Kidney glomerular epithelial cell (primary cell): ENCODE results near the gene TEAD4.

Experiments used
- DNase-seq: peaks from one replicate; lab custom pipeline; 2025; lab: John Stamatoyannopoulos, UW

Gene TEAD4

DNA sequence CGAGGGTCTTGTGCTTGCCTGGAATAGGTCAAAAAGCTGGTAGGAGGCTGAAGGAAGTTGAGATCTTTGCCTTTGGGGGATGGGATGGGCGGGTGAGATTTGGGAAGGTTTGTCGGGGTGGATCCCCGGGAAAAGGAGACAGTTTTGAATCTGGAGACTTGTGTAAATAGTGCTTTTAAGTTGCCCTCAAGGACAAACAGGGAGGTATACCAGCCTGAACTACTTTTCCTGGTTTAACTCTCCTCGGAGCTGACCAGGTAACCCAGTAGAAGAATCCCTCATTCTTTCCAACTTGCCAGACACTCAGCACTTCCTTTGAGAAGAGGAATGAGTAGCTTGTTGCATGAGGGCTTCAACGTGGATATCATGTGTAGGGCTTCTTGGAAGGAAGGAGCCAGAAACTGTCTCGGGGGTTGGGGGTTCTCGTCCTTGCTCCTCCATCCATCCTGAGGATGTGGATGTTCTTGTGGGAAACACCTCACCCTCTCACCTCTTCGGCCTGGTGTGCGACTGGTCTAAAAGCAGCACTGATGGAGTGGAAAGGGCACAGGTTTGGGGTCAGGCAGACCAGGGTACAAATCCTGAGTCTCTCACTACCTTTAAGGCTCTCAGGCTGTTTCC is 1.9 kb downstream of the TEAD4 start:
- DNase-seq, result no peak

GRCh38 chr12:2961705-2962104 is 2.5 kb downstream of the TEAD4 start:
- DNase-seq, result no peak

DNA sequence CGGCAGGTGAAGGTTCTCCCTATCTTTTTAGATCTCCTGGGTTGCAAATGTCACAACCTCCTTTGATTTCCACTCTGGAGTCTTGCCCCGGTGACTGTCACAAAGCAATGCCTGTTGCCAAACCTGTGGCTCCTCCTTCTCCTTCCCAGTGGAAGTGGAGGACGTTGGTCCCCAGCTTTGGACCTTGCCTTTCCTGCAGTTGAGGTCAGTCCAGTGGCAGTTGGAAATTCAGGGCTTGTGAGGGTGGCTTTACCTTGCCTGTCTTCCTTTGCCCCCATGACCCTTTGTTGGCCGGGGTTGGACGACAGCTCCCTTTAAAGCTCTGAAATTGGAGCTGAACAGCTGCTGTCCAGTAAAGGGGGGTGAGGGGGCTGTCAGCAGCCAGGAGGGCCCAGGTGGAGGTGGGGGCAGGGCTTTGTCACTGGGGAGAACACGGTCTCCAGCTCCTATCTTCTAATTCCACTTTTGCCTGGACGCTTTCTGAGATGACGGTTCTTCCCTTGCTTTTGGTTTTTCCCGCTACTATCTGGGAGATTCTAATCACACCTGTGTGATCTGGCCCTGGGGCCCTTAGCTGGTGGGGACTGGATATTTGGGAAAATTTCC is 4.1 kb downstream of the TEAD4 start:
- no peak for DNase-seq

DNA sequence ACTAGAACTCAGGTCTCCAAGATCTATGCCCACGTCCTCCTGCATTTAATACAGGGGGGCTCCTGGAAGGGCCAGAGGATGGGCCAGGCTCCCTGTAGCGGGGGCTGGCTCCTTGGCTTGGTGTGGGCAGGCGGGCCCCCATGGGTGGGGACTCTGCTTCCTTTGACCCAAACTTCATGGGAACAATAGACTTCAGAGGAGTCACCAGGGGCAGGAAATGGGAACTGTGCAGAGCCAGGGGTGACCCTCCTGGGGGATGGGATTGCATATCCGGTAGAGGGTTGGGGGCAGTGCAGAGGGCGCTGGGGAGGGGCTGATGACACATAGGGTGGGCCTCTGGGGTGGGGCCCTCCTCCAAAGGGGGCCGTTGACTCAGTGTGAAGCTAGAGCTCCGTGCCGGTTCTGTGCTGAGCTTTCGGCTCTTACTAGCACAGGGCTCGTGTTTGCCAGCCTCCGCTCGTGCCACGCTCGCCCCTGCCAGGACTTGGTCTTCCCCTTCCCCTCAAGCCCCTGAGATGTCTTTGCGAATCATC is 4.6 kb downstream of the TEAD4 start:
- no peak for DNase-seq

GRCh38 chr12:2967651-2968050 is 8.5 kb downstream of the TEAD4 start:
- DNase-seq, result no peak

- DNase-seq, result no peak
These were observed 11.5 kb downstream of the TEAD4 start for GRCh38 chr12:2970744-2971143.

DNA sequence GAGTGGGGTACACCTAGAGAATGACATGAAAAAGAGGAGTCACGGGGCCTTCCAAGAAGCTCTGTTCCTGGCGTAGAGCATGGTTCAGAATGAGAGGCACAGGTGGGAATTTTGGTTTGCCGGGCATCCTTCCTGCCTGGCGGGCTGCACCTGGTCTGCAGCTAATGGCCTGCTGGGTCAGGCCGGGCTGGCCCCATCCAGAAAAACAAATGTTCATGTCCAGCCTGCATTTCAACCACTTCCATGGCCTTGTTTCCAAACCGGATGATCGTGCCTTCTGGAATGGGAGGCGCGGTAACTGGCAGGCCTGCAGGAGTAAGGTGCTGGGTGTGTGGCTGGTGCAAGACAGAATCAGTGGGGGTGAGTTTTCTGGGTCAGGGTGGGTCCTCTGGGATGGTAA is 14.4 kb downstream of the TEAD4 start:
- no peak for DNase-seq

DNA sequence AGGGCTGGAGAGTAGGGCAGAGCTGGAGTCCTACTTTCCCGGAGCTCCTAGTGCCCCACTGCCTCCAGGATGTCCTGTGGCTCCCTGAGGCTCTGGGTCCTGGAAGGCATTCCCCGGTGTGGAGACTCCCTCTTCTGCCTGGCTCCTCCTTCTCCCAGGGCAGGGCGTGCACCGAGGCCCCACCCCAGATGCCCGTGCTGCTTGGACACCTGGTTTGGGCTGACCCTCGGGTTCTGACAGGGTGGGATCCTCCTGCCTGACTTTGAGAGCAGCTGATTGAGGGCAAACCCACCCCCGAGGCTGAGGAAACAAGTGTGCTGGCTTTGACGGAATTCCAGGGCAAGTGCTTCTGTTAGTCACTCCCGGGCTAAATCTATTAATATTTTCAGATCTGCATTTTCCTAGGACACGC is 15.4 kb downstream of the TEAD4 start:
- DNase-seq, result no peak

- DNase-seq, result no peak
These were observed 17.4 kb downstream of the TEAD4 start for GRCh38 chr12:2976581-2976996.

DNA sequence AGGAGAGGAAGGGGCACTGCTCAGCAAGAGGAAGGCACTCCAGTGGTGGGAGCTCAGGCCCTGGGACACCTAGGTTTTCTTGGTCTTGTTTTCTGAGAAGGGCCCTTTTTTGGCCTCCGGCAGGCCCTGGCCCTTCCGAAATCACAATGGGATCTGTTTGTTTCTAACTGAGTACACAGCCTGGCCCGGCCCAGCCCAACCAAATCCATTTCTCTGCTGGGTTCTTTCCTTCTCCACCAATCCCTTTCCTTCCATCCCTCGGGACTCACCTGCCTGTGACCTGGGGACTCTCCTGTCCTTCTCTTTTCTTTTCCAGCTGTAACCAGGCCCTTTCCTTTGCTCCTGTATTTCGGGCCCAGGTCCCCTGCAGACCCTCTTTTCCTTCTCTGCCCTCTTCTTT is 18.6 kb downstream of the TEAD4 start:
- no peak for DNase-seq

- DNase-seq, result no peak
These were observed 20.6 kb downstream of the TEAD4 start for GRCh38 chr12:2979806-2980205.

DNA sequence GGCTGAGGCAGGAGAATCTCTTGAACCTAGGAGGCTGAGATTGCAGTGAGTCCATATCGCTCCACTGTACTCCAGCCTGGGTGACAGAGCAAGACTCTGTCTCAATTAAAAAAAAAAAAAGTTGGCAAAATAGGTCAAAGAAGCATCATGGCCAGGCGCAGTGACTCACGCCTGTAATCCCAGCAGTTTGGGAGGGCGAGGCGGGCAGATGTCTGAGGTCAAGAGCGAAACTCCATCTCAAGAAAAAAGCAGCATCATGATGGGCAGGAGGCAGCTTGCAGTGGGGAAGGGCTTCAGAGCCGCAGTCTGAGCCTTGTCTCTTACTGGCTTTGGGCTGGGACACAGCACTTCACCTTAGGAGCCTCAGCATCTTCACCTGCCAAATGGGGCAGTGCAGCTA is 21.4 kb downstream of the TEAD4 start:
- no peak for DNase-seq

DNA sequence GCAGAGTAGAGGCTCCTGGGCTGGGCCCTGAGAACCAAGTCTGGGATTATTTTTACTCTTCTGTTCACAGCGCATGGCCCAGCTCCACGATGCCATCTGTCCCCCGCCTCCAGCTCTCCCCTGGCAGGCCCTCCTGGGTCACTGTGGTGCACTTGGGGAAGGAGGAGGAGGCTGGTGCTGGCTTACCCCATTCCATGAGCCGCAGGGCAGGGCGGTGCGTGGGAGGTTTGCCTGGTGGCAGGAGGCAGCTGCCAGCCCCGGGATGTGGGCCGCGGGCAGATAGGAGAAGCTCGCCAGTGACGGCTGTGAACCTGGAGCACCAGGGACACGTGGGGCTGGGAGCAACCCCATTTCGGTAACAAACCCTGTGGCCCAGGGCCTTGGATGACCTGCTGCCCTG is 23.2 kb downstream of the TEAD4 start:
- no peak for DNase-seq

DNA sequence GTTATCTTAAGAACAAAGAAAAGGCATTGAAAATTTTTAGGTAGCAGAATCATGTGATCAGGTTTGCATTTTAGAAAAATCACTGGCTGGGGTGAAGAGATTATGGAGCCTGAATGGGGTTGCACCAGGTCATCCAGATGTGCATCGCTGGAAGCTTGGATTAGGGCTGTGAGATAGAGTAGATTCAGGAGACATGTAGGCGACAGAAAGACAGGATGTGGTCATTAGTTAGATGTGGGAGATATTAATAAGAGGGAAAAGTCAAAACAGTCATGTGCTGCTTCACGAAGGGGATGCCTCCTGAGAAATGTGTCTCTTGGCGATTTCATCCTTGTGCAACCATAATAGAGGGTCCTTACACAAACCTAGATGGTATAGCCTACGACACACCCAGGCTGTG is 25.1 kb downstream of the TEAD4 start:
- no peak for DNase-seq

DNA sequence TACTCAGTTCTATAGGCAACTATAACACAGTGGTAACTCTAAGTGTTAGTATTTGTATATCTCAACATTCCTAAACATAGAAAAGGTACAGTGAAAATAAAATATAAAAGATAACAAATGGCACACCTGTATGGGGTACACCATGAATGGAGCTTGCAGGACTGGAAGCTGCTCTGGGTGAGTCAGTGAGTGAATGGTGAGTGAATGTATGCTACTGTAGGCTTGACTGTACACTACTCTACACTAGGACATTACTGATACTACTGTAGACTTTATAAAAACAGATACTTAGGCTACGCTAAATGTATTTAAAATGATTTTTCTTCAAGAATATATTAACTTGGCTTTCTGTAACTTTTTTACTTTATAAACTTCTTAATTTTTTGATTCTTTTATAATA is 25.5 kb downstream of the TEAD4 start:
- DNase-seq, result no peak

DNA sequence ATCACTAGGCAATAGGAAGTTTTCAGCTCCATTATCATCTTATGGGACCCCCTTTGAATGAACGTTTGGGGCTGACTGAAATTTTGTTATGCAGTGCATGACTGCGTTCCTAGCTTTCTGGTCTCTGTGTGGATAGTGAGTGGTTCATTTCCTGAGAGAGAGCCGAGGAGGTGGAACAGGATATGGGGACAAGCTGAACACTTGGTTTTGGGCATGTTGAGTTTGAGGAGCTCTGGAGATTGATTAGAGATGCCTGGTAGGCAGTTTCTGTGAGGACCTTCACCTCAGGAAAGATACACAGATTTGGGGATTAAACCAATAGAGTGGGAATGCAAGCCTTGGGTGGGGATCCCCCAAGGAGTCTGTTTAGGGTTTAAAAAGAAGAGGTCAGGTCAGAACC is 27.7 kb downstream of the TEAD4 start:
- no peak for DNase-seq

GRCh38 chr12:2988494-2988893 is 29.3 kb downstream of the TEAD4 start:
- DNase-seq, result no peak

GRCh38 chr12:2992724-2993123 is 33.5 kb downstream of the TEAD4 start:
- no peak for DNase-seq

DNA sequence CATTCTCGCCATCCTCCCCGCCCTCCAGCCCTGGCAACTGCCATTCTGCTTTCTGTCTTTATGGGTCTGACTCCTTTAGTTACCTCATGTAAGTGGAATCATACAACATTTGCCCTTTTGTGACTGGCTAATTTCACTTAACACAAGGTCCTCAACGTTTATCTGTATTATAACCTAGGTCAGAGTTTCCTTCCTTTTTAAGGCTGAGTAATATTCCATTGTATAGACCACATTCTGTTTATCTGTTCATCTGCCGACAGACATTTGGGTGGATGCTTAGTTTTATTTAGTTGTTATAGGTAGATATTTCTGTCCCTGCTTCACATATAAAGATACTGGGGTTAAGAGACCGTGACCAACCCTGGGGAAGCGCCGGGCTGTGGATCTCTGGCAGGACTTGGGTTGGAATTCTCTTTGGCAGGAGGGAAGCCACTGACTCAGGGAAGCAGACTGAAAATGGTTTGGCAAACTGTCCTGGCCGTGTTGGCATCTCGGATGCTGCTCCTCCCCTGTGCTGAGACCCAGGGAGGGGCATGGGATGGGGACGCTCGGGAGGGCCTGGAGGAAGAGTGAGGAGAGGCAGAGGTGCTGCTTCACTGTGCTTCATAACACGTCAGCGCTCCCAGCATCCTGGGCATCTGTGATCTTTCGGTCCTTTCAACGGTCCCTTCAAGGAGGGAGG is 38.9 kb downstream of the TEAD4 start:
- DNase-seq, result no peak

GRCh38 chr12:2998789-2999264 is 39.6 kb downstream of the TEAD4 start:
- DNase-seq, result peak; percentile 82

DNA sequence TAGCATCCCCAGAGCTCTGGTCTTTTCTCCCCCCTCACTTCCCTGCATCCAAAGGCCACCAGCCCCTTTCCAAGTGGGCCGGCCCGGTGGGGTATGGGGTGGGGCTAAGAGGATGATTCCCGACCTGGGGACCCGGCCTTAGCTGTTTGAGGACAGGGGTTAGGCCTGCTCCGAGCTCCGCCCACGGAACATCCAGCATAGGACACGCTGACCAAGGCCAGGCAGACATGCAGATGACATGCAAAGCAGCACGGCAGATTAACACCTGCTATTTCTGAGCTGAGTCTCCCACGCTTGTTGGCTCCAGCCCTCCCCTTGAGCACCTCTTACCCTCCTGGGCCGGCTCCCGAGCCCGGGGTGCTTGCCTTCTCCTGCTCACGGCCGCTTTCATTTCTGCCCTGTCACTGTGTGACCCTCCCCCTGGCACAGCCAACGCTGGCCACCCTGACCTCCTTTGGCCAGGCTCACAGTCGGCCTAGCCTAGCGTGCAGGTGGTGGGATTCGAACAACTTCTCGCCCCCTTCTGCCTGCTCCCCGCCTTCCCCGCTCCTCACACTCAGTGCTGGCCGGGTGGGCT is 40.2 kb downstream of the TEAD4 start:
- DNase-seq, result peak; percentile 2

- DNase-seq, result no peak
These were observed 41.5 kb downstream of the TEAD4 start for GRCh38 chr12:3000548-3001275.
